HL-60 (cell line): Measurements from ENCODE around the gene MOCS3.

Experiments
- DNase-seq, 2 experiments: peaks; one replicate each; pipeline ENCODE4 v3.0.0-alpha.2; 2010 to 2020; ENCODE audit warnings: low read depth in 1 of 2, low spot score in 1 of 2
- H3K27ac ChIP-seq: fragments of 250-450 bp; sonication (Bioruptor Pico); replicated peaks from 2 replicates; pipeline ENCODE4 v1.5.1; 2020; ENCODE audit warnings: mild to moderate bottlenecking, moderate library complexity
- H3K27me3 ChIP-seq: fragments of 250-450 bp; sonication (Bioruptor Pico); 2 replicates; pipeline ENCODE4 v1.5.1; 2021; ENCODE audit warnings: mild to moderate bottlenecking, moderate library complexity; ENCODE audit not compliant: insufficient read depth, poor library complexity, severe bottlenecking
- H3K4me3 ChIP-seq: replicated peaks from 2 replicates; pipeline ENCODE4 v1.5.1; 2011; ENCODE audit warnings: mild to moderate bottlenecking, control low read depth, low read length; ENCODE audit not compliant: insufficient read depth
- CTCF ChIP-seq: IDR thresholded peaks from one replicate; pipeline ENCODE4 v1.5.1; 2011; ENCODE audit warnings: low read length, control low read depth, inconsistent platforms; ENCODE audit not compliant: insufficient read depth
- GABPA ChIP-seq: IDR thresholded peaks from 2 replicates; pipeline ENCODE4 v1.6.1; 2012; ENCODE audit warnings: low read depth
- POLR2AphosphoS5 ChIP-seq: IDR thresholded peaks from 2 replicates; pipeline ENCODE4 v1.6.1; 2012; ENCODE audit warnings: low read depth
- REST ChIP-seq: IDR thresholded peaks from 2 replicates; pipeline ENCODE4 v1.6.1; 2012; ENCODE audit warnings: low read depth; ENCODE audit not compliant: insufficient replicate concordance
- SPI1 ChIP-seq: IDR thresholded peaks from 2 replicates; pipeline ENCODE4 v1.6.1; 2012; ENCODE audit warnings: low read depth, mild to moderate bottlenecking, borderline replicate concordance

MOCS3 gene

GRCh38 chr20:50992336-50992732, 33.7 kb downstream of the MOCS3 start:
- H3K27me3 ChIP-seq, result no peaks in the 10 kb centered on the region
- no peak for DNase-seq
- TF ChIP-seq SPI1, result no peak
- TF ChIP-seq REST, result no peak
- no peak for TF ChIP-seq CTCF
- TF ChIP-seq GABPA, result no peak
- no peak for TF ChIP-seq POLR2AphosphoS5
- no peak overlapping the region for H3K27ac ChIP-seq
- no peak overlapping the region for H3K4me3 ChIP-seq

GRCh38 chr20:50992733-50993457, 34.3 kb downstream of the MOCS3 start:
- no peaks in the 10 kb centered on the region for H3K27me3 ChIP-seq
- no peak overlapping the region for H3K27ac ChIP-seq
- peak; percentile 32 to 53 for DNase-seq
- TF ChIP-seq GABPA, result no peak
- peak; percentile 51 for TF ChIP-seq CTCF
- TF ChIP-seq SPI1, result no peak
- no peak for TF ChIP-seq POLR2AphosphoS5
- TF ChIP-seq REST, result no peak
- H3K4me3 ChIP-seq, result no peak overlapping the region

GRCh38 chr20:50993876-50994275, 35.3 kb downstream of the MOCS3 start:
- TF ChIP-seq CTCF (no peak), SPI1 (no peak), GABPA (no peak), REST (no peak), POLR2AphosphoS5 (no peak)
- H3K4me3 ChIP-seq, result no peak overlapping the region
- H3K27ac ChIP-seq, result no peak overlapping the region
- no peak for DNase-seq
- H3K27me3 ChIP-seq, result peaks cover 3% of the 10 kb centered on the region
